Uterus (tissue), 2 donors: ENCODE results near the gene WASF2.

ENCODE experiments used
- POLR2A ChIP-seq, 2 donors: fragments of 450-650 bp; IDR thresholded peaks; one replicate each; pipeline ENCODE4 v1.6.1; 2016; ENCODE audit warnings: antibody characterized with exemption in 2 of 2, mild to moderate bottlenecking in 1 of 2, moderate library complexity in 1 of 2
- TF ChIP-seq, protein P1 (sequence below), 4 experiments: fragments of 200-600 bp in 2 of 4; fragments of 450-650 bp in 2 of 4; sonication (generic) in 2 of 4; IDR thresholded peaks; one replicate each; pipeline ENCODE4 v1.5.1; 2016 to 2019; ENCODE audit warnings: antibody characterized with exemption in 4 of 4, mild to moderate bottlenecking in 2 of 4, moderate library complexity in 1 of 4

DNA sequence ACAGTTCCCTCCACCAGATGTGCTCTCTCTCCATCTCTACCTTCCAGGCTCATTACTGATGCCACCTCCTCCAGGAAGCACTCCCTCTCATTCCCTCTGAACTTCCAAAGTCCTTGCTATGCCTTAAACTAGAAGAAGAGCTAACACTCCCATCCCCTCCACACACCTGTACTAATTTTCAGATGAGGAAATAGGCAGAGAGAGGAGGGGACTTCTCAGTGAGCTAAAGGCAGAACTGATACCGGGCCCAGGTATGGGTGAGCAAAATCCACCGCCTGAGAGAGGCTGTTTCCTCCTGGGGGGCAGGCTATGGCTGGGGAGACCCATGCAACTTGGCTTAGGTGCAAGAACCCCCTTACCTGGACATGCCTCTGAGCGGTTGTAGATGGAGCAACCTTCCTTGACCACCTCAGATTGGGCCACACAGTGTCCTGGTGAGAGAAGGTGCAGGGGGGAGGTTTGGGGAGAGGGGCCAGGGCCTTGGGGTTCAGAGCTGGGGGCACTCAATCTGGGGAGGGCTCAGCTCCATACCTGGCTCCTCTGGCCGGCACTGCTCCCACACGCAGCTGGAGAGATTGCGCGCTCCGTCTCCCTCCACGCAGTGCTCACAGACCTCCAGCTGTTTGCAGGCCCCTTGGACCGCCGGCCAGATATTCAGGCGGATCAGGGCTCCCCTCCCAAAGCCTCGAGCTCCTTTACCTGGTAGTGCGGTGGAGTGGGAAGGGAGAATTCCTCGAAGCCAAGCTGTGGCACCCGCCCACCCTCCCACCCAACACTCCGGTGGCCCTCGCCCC is 107.8 kb downstream of the WASF2 start:
- TF ChIP-seq, protein P1, sequence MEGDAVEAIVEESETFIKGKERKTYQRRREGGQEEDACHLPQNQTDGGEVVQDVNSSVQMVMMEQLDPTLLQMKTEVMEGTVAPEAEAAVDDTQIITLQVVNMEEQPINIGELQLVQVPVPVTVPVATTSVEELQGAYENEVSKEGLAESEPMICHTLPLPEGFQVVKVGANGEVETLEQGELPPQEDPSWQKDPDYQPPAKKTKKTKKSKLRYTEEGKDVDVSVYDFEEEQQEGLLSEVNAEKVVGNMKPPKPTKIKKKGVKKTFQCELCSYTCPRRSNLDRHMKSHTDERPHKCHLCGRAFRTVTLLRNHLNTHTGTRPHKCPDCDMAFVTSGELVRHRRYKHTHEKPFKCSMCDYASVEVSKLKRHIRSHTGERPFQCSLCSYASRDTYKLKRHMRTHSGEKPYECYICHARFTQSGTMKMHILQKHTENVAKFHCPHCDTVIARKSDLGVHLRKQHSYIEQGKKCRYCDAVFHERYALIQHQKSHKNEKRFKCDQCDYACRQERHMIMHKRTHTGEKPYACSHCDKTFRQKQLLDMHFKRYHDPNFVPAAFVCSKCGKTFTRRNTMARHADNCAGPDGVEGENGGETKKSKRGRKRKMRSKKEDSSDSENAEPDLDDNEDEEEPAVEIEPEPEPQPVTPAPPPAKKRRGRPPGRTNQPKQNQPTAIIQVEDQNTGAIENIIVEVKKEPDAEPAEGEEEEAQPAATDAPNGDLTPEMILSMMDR (IDR thresholded peaks at IDR 0.05): no peak
- no peak for TF ChIP-seq POLR2A (IDR thresholded peaks at IDR 0.05)
